Ishikawa (cell line): ENCODE measurements around the gene ADSL.

Source experiments
- CEBPB ChIP-seq: IDR thresholded peaks from 2 replicates; pipeline ENCODE4 v1.6.1; 2012
- CREB1 ChIP-seq: IDR thresholded peaks from 2 replicates; pipeline ENCODE4 v1.6.1; 2012; ENCODE audit warnings: low read depth
- EGR1 ChIP-seq: IDR thresholded peaks from 2 replicates; pipeline ENCODE4 v1.6.1; 2012
- EP300 ChIP-seq: IDR thresholded peaks from 2 replicates; pipeline ENCODE4 v1.6.1; 2012; ENCODE audit warnings: borderline replicate concordance
- FOXM1 ChIP-seq: IDR thresholded peaks from 2 replicates; pipeline ENCODE4 v1.6.1; 2012; ENCODE audit warnings: low read depth, borderline replicate concordance
- REST ChIP-seq: IDR thresholded peaks from 2 replicates; pipeline ENCODE4 v1.6.1; 2012; ENCODE audit warnings: low read depth, mild to moderate bottlenecking
- TAF1 ChIP-seq: IDR thresholded peaks from 2 replicates; pipeline ENCODE4 v1.6.1; 2012; ENCODE audit warnings: low read depth, mild to moderate bottlenecking
- TEAD4 ChIP-seq: IDR thresholded peaks from 2 replicates; pipeline ENCODE4 v1.6.1; 2012
- USF1 ChIP-seq: IDR thresholded peaks from 2 replicates; pipeline ENCODE4 v1.6.1; 2012
- ZBTB7A ChIP-seq: IDR thresholded peaks from 2 replicates; pipeline ENCODE4 v1.6.1; 2012; ENCODE audit warnings: low read depth

- TF ChIP-seq CREB1 = no peak
- no peak for TF ChIP-seq ZBTB7A
- no peak for TF ChIP-seq FOXM1
- no peak for TF ChIP-seq TAF1
- no peak for TF ChIP-seq TEAD4
- TF ChIP-seq USF1 = no peak
- TF ChIP-seq REST = no peak
- TF ChIP-seq CEBPB = no peak
- TF ChIP-seq EGR1 = no peak
- no peak for TF ChIP-seq EP300
Observed at GRCh38 chr22:40329466-40329865, 16.8 kb upstream of the ADSL start.
